Measurements from ENCODE around the gene TOB1.

TOB1 gene

GRCh38 chr17:50845240-50846147 is 20.7 kb downstream of the TOB1 start:
- no peak for DNase-seq (ENCODE audit: low spot score)

DNA sequence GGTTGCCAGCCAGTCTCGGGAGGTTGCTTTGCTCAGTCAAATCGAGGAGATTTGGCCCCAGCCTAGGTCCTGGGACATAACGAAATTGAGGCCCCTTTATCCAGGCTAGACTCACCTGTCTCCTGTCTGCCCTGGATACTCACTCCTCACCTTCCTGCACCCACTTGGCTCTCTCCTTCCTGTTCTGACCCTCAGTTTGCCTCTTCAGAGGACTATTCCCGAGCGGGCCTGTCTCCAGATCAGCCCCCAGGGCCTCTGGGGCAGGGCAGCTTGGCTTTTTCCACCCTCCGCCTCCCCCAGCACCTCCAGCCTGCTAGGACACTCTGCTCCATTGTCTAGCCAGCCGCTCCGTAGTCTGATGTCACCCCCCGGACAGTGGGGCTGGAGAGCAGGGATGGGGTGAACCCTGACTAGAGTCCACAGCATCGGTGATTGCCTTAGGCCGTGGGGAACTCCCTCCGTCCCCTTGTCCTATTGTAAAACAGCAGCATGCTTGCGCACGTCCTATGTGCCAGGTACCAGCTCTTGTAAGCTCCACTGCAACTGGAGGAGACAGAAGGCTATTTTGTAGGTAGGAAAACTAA is 21.9 kb downstream of the TOB1 start:
- no peak for DNase-seq (ENCODE audit: low spot score)

GRCh38 chr17:50843150-50843905 is 22.8 kb downstream of the TOB1 start:
- DNase-seq (ENCODE audit: low spot score) = no peak

DNA sequence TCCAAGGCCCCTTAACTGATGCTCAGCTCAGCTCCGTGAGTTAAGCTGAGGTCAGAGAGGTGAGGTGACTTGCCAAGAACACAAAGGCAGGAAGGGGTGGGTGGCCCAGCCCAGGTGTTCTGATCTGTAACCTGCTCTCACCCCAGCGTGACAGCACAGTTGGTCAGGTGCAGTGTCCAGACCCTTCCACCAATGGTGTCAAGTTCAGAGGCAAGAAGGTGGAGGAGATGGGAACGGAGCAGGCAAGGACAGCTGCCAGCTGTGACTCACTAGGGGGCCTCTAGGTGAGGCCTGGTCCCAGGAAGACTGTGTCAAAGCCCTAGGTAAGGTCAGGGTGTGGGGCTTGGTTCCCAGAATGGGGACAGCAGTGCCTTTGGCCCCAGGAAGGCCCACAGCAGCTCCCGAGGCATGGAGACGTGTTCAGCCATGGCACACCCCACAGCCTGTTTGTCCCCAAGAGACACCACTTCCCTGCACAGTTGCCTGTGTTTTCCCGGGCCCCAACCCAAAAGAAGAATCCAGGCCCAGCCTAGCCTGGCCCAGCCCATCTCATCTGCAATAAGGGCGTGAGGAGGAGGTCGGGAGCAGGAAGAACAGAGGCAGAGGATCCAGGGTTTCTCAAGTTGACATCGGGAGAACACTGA is 23.5 kb downstream of the TOB1 start:
- no peak for DNase-seq (ENCODE audit: low spot score)

GRCh38 chr17:50841949-50842354 is 24.2 kb downstream of the TOB1 start:
- DNase-seq (ENCODE audit: low spot score) = peak; percentile 44

DNA sequence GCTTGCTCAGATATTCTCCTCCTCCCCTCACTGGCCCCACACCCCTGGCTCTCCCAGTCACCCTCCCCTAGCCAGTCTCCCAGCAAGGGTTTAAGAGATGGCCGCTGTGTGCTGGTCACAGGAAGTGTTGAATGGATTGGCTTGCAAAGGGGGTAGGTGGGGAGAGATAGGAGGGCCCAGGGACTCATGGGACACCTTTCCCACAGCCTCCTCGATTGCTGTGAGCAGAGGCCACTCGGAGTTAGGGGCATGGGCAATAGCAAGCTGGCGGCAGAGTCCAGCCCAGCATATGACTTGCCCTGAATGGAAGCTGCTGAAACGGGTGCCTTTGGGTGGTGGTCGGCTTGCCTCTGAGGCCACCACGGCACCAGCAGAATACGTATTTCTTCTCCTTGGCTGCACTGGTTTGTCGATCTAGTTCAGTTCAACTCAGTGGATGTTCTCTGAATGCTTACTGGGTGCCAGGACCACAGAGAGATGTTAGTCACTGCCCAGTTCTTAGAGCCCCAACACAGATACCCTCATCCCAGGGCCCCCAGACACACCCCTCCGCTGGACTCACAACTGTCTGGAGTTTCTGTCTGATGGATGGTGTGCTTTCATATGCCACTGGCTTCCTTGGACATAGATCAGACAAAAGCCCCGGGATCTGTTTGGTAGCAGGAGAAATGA is 24.7 kb downstream of the TOB1 start:
- DNase-seq (ENCODE audit: low spot score) = no peak

DNA sequence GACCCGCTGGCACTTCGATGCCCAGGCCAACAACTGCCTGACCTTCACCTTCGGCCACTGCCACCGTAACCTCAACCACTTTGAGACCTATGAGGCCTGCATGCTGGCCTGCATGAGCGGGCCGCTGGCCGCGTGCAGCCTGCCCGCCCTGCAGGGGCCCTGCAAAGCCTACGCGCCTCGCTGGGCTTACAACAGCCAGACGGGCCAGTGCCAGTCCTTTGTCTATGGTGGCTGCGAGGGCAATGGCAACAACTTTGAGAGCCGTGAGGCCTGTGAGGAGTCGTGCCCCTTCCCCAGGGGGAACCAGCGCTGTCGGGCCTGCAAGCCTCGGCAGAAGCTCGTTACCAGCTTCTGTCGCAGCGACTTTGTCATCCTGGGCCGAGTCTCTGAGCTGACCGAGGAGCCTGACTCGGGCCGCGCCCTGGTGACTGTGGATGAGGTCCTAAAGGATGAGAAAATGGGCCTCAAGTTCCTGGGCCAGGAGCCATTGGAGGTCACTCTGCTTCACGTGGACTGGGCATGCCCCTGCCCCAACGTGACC is 25.8 kb downstream of the TOB1 start:
- DNase-seq (ENCODE audit: low spot score) = no peak

DNA sequence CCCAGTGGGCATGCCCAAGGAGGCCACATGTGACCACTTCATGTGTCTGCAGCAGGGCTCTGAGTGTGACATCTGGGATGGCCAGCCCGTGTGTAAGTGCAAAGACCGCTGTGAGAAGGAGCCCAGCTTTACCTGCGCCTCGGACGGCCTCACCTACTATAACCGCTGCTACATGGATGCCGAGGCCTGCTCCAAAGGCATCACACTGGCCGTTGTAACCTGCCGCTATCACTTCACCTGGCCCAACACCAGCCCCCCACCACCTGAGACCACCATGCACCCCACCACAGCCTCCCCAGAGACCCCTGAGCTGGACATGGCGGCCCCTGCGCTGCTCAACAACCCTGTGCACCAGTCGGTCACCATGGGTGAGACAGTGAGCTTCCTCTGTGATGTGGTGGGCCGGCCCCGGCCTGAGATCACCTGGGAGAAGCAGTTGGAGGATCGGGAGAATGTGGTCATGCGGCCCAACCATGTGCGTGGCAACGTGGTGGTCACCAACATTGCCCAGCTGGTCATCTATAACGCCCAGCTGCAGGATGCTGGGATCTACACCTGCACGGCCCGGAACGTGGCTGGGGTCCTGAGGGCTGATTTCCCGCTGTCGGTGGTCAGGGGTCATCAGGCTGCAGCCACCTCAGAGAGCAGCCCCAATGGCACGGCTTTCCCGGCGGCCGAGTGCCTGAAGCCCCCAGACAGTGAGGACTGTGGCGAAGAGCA is 26.4 kb downstream of the TOB1 start:
- DNase-seq (ENCODE audit: low spot score) = no peak

DNA sequence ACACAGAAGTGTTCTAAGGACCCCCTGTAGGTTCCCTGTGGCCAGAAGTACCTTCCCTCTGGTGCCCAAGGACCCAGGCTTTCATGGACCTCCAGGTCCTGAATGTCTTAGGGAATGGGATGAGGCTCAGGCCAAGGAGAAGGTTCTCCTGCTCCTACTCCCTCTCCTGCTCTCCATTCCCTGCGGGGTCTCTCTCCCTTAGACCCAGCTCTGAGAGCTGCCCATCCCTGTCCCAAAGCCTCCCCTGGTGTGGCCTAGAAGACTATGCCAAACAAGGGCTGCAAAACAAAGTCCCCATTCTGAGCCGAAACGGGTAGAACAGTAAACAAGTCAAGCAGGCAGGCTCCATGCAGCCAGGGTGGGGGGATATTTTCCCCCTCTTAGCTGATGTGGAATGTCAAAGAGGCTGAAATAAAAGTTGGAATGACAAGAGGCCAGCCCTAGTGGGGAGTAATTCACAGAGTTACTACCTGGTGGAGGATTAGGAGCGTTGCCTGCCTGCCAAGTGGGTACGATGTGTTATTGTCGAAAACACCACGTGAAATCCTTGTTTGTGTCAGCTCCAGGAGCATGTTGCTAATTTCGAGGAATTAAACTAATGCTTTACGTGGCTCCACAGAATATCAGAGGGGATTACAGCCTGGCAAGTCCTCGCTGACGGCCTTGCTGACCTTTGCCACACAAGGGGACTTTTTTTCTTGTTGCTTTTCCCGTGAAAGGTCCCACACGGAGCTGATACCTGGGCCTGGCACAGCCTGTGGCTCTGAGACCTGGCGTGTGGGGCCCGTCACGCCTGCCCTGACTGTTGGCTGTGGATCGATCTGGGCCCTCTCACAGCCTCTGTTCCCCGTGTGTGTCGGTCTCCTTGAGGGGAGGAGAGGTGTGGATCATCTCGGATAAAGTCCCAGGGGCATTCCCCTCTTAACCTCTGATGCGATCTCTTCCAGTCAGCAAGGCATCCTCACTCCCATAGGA is 27.9 kb downstream of the TOB1 start:
- no peak for DNase-seq (ENCODE audit: low spot score)

GRCh38 chr17:50837286-50837979 is 28.7 kb downstream of the TOB1 start:
- DNase-seq (ENCODE audit: low spot score) = no peak

- DNase-seq (ENCODE audit: low spot score) = no peak
Observed at GRCh38 chr17:50836826-50837225, 29.3 kb downstream of the TOB1 start.

DNA sequence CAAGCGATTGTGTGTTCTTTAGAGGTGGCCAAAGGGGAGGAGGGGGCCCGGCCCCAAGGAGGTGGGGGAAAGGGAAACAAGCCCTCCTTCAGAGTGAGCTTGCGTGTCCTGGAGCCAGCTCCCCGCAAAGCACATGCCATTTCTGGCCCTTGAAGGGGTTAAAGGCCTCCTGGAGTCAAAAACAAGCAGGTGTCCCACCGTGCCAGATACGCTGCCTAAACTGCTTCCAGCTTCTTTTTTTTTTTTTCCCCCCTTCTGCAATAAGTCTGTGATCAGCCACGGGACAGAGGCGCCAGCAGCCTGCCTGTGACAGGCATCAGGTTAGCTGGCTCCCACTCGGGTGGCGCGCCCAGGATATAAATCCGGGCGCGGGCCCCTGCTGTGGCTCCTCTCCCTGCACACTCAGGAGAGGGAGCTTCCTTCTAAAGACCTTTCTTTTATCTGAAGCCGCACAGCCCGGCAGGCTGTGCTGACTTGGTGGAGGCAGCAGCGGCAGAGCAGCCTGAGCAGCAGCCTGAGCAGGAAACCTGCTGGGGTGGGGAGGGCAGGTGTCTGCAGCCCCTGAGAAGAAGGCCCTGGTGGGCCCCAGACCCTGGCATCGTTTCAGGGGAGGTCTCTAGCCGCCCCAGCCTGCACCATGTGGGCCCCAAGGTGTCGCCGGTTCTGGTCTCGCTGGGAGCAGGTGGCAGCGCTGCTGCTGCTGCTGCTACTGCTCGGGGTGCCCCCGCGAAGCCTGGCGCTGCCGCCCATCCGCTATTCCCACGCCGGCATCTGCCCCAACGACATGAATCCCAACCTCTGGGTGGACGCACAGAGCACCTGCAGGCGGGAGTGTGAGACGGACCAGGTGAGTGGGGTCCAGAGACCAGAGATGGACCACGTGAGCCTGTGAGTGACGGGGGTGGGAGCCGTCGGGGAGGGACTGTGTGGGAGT is 30.6 kb downstream of the TOB1 start, which contains the start of gene WFIKKN2:
WFIKKN2 (plus strand) TSS at position 286 of the 934 bp plus-strand sequence; CDS start at position 638, 352 bp downstream.
- no peak for DNase-seq (ENCODE audit: low spot score)

DNA sequence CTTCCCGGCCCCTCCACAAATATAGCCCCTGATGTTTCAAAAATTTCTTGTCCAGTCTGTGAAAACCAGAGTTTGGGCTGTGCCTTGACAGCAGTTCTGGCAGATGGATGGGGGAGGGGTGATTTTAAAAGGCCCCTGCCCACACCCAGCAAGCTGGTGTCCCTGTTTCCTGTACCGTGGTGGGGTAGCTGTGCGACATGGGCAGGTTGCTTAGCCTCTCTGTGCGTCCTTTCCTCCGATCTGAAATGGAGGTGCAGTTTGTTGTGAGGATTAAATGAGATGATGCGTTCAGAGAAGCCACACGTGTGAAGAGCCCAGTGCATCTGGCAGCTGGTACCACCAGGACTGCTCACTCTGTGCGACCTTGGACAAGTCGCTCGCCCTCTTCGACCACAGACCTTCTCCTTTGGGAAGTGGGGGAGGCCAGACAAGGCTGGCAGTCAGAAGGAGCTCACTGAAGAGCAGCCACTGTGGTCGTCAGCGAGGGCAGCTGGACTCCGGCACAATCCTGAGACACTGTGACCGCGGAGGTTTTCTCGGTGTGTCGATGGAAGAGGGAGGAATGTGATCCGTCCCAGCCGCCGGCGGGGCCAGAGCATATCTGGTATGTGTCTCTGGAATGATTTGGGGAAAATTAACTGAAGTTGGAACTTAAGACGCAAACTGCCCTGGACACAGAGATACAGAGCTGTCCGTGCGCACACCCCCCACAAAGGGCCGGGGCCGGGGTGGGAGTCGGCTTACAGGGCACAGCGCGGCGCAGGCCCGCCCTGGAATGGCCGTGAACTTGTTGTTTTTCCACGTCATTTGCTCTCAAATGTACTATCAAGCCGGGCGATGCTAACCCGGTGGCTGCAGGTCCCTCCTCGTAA is 31.5 kb downstream of the TOB1 start:
- no peak for DNase-seq (ENCODE audit: low spot score)

DNA sequence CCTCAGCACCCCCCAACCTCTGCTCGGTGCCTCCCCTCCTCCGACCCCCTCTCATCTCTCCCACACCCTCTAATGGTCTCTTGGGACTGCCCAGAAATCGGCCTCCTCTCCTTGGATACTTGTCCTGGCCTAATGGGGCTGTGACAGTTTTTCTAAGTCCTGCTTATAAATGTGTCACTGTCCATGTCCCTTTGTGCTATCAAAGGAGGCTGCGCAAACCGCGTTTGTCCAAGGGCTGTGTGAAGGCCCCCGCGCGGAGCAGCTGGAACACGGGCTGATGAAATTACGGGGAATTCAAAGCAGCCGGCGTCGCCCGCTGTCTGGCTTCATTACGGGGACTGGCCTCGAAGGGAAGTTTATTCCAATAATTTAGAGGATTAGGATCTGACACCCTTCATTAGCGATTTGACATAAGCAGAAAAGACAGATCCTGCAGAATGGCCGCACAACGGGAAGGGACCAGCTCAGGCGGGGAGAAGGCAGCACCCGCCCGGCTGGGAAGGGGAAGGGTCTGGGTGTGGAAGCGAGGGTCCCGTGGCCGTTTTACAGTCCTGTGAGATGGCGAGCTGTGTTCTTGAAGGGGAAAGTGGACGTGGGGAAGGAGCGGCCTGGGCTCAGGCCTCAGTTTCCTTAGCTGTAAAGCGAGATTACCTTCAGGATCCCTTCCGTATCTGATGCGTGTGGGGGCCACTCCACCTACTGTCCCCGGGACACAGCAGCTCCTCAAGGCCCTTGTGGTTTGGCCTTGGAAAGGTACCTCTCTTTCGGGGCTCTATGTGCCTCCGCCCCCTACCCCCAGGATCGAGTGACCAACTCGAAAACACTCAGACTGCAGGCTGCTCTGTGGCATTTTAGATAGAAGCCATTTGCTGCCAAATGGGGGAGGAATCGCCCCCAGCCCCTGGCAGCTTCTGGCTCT is 32.4 kb downstream of the TOB1 start:
- no peak for DNase-seq (ENCODE audit: low spot score)

DNA sequence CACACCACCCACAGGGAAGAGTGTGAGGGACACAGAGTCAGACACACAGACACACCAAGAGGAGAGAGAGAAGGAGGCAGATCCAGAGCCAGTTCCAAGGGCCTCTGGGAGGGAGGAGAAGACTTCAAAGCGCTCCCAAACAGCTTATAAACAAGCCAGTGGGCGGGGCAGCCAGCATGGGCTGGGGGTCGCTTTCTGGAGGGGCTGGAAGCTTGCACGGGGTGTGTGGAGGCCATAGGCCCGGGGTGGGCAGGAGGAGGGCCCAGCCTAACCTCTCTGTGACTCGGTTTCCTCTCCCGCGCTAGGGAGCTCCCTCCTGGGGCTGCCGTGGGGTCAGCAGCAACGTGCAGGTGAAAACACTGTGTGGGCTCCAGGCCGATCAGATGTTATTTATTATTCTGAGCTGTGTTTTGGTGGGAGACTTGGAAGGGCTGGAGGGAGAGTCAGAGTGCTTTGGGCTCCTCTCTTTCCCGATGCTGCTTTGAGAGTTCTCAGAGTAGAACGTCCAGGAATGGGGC is 33.2 kb downstream of the TOB1 start:
- no peak for DNase-seq (ENCODE audit: low spot score)

Measured in activated CD4-positive, alpha-beta T cell treated with anti-CD3 and anti-CD28 coated beads, Interleukin-2, Interleukin-4, amounts not matched to agents 100 ng/mL and 50 ng/mL, durations not matched to agents 16 hours and 8 hours (primary cell).